GM13976 (cell line): ENCODE results near the gene LIX1L.
"Not testable (repeated sequence)": the region's sequence is repeated elsewhere in the genome, so short reads cannot be mapped to it uniquely, and the experiment has no call there.

Source experiments
- DNase-seq: peaks from one replicate; pipeline ENCODE4 v3.0.0; 2012; ENCODE audit warnings: low spot score
- CTCF ChIP-seq: IDR thresholded peaks from 2 replicates; pipeline ENCODE4 v1.5.1; 2012; ENCODE audit warnings: borderline replicate concordance, mild to moderate bottlenecking; ENCODE audit not compliant: insufficient read depth; ENCODE audit errors: extremely low read depth, missing control alignments, control extremely low read depth
- in situ Hi-C: fragments of 300-500 bp; cut with MboI; formaldehyde crosslinking; loops from one replicate; pipeline ENCODE4 v1.12.0; 2022; ENCODE audit warnings: low sequenced_read_pairs, mixed read lengths, inconsistent platforms; ENCODE audit not compliant: unreplicated experiment

The LIX1L gene

GRCh38 chr1:145944532-145944931 lies 13.3 kb downstream of the LIX1L start:
- in situ Hi-C loops = no loop called here
- no peak for TF ChIP-seq CTCF
- DNase-seq = no peak

- in situ Hi-C loops = no loop called here
- DNase-seq = no peak
- TF ChIP-seq CTCF = no peak
Observed at GRCh38 chr1:145942871-145943270, 14.9 kb downstream of the LIX1L start.

GRCh38 chr1:145942405-145942804 lies 15.4 kb downstream of the LIX1L start:
- no peak for TF ChIP-seq CTCF
- no peak for DNase-seq
- in situ Hi-C loops = no loop called here

- TF ChIP-seq CTCF = no peak
- DNase-seq = no peak
- in situ Hi-C loops = no loop called here
Observed at GRCh38 chr1:145937436-145937835, 20.4 kb downstream of the LIX1L start.

GRCh38 chr1:145936247-145936646 lies 21.6 kb downstream of the LIX1L start:
- TF ChIP-seq CTCF = no peak
- DNase-seq = no peak
- in situ Hi-C loops = no loop called here

- TF ChIP-seq CTCF = no peak
- no peak for DNase-seq
- in situ Hi-C loops = no loop called here
Observed at GRCh38 chr1:145935708-145936107, 22.1 kb downstream of the LIX1L start.

GRCh38 chr1:145932522-145933009 lies 25.3 kb downstream of the LIX1L start:
- in situ Hi-C loops, DNase-seq: not testable (repeated sequence)
